Stimulated activated CD4-positive, alpha-beta T cell treated with anti-CD3 and anti-CD28 coated beads, TNF-alpha, amount 100 ng/mL, for 24 hours (primary cell): Measurements from ENCODE around the gene SEC24C.

Experiments used
- DNase-seq, 3 experiments: peaks; one replicate each; pipeline ENCODE4 v3.0.0-alpha.2; 2020; ENCODE audit warnings: low read depth in 3 of 3

Gene SEC24C

GRCh38 chr10:73810735-73811465, 66.7 kb downstream of the SEC24C start:
- peak; percentile 27 to 53 (median 31) for DNase-seq

GRCh38 chr10:73812657-73813056, 68.5 kb downstream of the SEC24C start:
- DNase-seq: no peak

- DNase-seq: no peak
Measured at GRCh38 chr10:73813333-73813732, 69.2 kb downstream of the SEC24C start.

DNA sequence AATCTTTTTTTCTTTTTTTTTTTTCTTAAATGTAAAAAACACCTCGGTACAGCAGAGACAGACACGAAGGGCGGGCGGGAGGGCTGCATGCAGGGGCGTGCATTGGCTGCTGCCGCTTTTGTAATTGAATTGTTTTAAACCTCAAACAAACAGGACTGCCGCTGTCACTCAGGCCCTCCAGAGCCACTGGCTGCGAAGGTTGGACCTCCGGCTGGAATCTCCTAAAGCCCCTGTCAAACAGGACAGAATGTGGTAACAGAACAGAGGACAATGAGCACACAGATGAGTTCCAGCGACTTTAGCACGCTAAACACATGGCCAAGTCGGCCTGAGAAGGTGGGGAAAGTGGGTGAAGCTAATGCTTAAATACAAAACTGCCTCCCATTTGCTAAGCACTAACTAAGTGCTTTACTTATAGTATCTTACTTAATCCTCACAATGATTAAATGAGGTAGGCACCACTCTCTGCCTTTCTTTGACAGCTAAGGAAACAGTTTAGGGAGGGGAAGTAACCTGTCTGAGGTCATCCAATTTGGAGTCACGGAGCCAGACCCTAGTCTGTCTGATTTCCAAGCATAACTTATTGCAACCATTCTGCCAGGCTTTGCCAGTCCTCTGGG, 70.2 kb downstream of the SEC24C start:
- DNase-seq: no peak

GRCh38 chr10:73814896-73815718, 70.9 kb downstream of the SEC24C start:
- no peak for DNase-seq

GRCh38 chr10:73815719-73816030, 71.5 kb downstream of the SEC24C start:
- DNase-seq: no peak

- DNase-seq: no peak
Measured at GRCh38 chr10:73816917-73817729, 73.0 kb downstream of the SEC24C start.

GRCh38 chr10:73817826-73818225, 73.7 kb downstream of the SEC24C start:
- DNase-seq: no peak

DNA sequence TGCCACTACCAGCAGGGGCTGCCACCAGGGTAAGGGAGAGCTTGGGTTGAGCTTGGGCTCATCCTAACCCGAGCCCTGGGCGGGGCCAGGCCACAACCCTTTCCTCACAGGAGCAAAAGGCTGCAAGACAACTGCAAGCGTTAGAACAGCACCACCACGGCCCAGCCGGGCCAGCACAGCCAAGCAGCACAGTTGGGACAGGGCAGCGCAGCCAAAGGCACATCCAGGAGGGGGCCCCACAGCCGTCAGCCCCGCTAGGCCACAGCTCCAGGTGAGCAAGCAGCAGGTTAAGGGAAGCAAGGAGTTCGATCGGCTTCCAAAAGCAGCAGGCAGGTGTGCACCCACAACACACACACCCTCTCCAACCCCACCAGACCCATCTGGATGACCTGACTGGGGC, 74.2 kb downstream of the SEC24C start:
- no peak for DNase-seq

GRCh38 chr10:73819081-73819480, 74.9 kb downstream of the SEC24C start:
- DNase-seq: no peak

GRCh38 chr10:73819513-73820093, 75.4 kb downstream of the SEC24C start:
- DNase-seq: no peak
